Ovary (tissue), 3 donors: ENCODE data around the gene GET4.

Experiments used
- CTCF ChIP-seq, 3 donors: fragments of 450-650 bp in 2 of 3; fragments of 200-600 bp in 1 of 3; IDR thresholded peaks; one replicate each; pipeline versions ENCODE4 v1.5.1 to v1.8.0; 2016 to 2022; ENCODE audit warnings: antibody characterized with exemption in 3 of 3, mild to moderate bottlenecking in 1 of 3
- POLR2A ChIP-seq: fragments of 450-650 bp; IDR thresholded peaks from one replicate; pipeline ENCODE4 v1.6.1; 2017; ENCODE audit warnings: antibody characterized with exemption, mild to moderate bottlenecking, moderate library complexity
- donor health status: DM: no; HTN: no; CAD: no.

GRCh38 chr7:894164-894867 is 18.0 kb downstream of the GET4 start:
- TF ChIP-seq CTCF (IDR thresholded peaks at IDR 0.05) = no peak
- no peak for TF ChIP-seq POLR2A
